ENCODE results near the gene GABRD.

Gene GABRD

DNA sequence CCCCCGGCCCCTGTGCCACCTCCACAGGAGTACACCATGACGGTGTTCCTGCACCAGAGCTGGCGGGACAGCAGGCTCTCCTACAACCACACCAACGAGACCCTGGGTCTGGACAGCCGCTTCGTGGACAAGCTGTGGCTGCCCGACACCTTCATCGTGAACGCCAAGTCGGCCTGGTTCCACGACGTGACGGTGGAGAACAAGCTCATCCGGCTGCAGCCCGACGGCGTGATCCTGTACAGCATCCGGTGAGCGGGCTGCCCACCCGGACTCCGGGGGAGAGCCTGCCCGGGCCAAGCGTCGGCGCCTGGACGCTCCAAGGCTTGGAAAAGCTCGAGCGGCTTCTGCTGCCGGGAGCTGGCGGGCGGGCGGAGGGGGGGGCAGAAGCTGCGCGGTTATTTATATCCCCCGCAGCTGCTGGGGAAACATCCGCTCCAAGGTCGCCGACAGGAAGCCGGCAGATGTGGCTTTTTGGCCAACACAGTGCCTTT, 6.4 kb downstream of the GABRD start:
- no peak for DNase-seq (ENCODE audit: low read depth)
- TF ChIP-seq, protein P1, sequence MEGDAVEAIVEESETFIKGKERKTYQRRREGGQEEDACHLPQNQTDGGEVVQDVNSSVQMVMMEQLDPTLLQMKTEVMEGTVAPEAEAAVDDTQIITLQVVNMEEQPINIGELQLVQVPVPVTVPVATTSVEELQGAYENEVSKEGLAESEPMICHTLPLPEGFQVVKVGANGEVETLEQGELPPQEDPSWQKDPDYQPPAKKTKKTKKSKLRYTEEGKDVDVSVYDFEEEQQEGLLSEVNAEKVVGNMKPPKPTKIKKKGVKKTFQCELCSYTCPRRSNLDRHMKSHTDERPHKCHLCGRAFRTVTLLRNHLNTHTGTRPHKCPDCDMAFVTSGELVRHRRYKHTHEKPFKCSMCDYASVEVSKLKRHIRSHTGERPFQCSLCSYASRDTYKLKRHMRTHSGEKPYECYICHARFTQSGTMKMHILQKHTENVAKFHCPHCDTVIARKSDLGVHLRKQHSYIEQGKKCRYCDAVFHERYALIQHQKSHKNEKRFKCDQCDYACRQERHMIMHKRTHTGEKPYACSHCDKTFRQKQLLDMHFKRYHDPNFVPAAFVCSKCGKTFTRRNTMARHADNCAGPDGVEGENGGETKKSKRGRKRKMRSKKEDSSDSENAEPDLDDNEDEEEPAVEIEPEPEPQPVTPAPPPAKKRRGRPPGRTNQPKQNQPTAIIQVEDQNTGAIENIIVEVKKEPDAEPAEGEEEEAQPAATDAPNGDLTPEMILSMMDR (conservative IDR thresholded peaks at IDR 0.05; ENCODE audit: low read length) = no peak
- H3K4me3 ChIP-seq (ENCODE audit: low read length) = no peak overlapping the region

DNA sequence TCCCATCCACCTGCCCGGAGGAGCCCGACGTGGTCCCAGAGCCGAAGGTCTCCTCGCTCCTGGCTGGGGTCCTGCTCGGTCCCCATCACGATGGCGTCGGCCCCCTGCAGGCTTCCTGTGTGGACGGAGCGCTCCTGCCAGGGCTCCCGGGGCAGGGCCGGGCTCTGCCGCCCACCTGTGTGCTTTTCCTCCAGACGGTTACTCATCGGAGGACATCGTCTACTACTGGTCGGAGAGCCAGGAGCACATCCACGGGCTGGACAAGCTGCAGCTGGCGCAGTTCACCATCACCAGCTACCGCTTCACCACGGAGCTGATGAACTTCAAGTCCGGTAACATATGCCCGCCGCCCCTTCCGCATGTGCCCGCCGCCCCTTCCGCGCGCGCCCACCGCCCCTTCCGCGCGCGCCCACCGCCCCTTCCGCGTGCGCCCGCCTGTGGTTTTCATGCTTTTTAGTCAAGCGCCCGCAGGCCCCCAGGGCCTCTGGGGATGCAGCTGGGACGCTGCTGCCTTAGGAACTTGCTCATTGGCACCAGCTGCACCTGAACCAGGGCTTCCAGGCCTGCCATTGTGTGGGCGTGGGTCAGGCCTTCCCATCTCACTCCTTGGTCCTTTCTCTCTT, 8.9 kb downstream of the GABRD start:
- no peak overlapping the region for H3K4me3 ChIP-seq (ENCODE audit: low read length)
- TF ChIP-seq, protein P1 (conservative IDR thresholded peaks at IDR 0.05; ENCODE audit: low read length) = no peak
- DNase-seq (ENCODE audit: low read depth) = no peak

DNA sequence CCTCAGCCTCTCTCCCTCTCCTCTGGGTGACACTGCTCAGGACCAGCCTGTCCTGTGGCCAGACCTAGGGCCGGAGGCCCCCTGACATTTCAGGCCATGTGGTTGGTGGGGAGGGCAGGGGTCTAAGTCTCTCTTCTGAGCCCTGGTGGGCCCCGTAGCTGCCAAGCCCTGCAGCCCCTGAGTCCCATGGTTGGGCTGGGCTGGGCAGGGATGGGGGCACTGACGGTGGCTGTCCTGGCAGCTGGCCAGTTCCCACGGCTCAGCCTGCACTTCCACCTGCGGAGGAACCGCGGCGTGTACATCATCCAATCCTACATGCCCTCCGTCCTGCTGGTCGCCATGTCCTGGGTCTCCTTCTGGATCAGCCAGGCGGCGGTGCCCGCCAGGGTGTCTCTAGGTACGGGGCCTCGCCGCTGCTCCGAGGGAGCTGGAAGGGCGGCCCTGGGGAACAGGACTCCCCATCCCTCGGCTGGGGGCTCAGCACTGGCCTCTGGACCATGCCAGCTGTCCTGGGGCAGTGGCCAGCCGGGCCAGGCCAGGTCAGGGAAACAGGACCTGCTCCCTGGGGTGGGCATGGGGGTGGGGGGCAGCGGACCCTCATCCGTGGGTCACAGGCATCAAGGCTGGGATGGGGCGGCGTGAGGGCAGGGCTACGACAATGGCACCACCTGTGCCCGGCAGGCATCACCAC, 9.9 kb downstream of the GABRD start:
- DNase-seq (ENCODE audit: low read depth) = no peak
- H3K4me3 ChIP-seq (ENCODE audit: low read length) = no peak overlapping the region
- TF ChIP-seq, protein P1 (conservative IDR thresholded peaks at IDR 0.05; ENCODE audit: low read length) = no peak

DNA sequence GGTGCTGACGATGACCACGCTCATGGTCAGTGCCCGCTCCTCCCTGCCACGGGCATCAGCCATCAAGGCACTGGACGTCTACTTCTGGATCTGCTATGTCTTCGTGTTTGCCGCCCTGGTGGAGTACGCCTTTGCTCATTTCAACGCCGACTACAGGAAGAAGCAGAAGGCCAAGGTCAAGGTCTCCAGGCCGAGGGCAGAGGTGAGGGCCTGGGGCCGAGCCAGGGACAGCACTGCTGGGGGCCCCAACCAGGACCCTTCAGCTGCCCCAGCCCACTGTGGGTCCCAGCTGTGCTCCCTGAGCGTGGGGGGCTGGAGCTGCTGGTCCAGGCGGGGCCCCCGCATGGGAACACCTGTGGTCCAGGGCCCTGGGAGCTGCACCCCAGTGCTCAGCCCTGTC, 10.4 kb downstream of the GABRD start:
- H3K4me3 ChIP-seq (ENCODE audit: low read length) = no peak overlapping the region
- no peak for DNase-seq (ENCODE audit: low read depth)
- TF ChIP-seq, protein P1 (conservative IDR thresholded peaks at IDR 0.05; ENCODE audit: low read length) = no peak

DNA sequence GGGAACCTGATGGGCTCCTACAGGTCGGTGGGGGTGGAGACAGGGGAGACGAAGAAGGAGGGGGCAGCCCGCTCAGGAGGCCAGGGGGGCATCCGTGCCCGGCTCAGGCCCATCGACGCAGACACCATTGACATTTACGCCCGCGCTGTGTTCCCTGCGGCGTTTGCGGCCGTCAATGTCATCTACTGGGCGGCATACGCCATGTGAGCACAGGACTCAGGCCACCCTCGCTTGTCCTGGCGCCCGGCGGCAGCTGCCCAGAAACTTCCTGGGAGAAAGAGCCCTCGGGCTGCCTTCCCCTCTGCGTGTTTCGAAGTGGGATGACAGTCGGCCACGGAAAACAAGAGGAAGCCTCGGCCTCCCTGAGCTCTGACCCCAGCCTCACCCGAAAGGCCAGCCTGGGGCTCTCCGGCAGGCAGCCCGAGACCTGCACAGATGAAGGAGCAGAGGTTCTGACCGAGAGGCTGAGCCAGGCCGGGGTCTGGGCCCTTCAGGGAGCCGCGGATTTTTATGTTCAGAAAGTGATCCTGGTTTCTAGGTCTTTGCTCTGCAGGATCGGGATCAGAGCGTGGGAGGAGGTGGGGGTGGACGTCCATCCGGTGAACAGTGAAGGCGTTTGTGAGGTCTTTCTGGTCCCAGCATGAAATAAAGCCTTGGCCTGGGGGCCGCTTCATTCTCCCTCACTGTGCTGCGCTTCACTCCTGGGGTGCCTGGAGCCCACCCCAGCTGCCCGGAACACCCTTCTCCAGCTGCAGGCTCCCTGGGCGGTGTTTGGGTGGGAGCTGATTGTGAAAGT, 11.1 kb downstream of the GABRD start:
- no peak overlapping the region for H3K4me3 ChIP-seq (ENCODE audit: low read length)
- TF ChIP-seq, protein P1 (conservative IDR thresholded peaks at IDR 0.05; ENCODE audit: low read length) = no peak
- DNase-seq (ENCODE audit: low read depth) = no peak

DNA sequence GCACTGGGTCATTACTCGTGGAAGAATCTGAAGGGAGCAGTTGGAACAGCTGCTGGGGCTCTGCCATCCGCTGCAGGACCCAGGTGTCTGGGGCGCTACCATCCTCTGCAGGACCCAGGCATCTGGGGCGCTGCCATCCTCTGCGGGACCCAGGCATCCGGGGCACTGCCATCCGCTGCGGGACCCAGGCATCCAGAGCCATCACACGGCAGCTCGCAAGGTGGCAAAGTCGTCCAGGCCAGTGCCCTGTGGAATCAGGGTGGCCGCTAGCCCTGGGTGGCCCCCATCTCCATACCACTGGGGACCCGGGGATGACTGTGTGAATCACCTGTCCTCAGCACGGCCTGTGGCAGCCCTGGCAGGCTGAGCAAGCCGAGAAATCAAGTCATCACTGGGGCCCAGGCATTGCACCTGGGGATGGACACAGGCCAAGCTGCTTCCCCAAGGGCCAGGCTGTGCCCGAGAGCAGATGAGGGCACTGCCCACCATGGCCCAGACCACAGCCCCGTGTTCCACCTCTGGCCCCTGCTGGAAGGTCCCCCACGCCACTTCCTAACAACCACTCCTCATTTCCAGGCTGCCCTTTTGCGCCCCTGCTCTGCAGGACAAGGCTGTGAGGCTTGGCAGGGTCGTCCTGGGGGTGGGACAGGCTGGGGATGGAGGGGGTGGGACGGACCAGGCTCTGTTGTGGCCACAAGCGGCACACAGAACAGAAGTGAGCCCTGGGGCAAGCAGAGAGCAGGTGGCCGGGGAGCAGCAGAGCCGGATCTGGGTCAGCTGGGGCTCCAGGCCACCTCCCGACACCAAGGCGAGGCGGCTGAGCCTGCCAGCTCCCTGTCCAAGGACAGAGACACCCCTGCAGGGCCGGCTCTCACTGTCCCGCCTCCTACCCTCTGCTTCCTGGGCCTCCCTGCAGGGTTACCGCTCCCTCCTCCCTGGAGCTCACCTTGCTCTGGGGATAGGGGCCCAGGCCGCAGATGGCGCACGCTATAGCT, 12.7 kb downstream of the GABRD start:
- TF ChIP-seq, protein P1 (conservative IDR thresholded peaks at IDR 0.05; ENCODE audit: low read length) = no peak
- H3K4me3 ChIP-seq (ENCODE audit: low read length) = no peak overlapping the region
- no peak for DNase-seq (ENCODE audit: low read depth)
